IMR-90 (cell line): ENCODE data around the gene GLT1D1. TPM values are rescaled to one million over a fixed set of nuclear protein-coding genes. Genes with fewer than 3 reads are reported as not detected.

ENCODE experiments used
- ATAC-seq: fragments of 200-7000 bp; cut with Tn5 transposase; 2 replicates; pipeline ENCODE4 v1.9.1; 2020; ENCODE audit warnings: low read depth, mild to moderate bottlenecking, moderate library complexity
- BruUV-seq: library from RNA; stranded (reverse); fragments of 400-500 nt; replicated peaks from 2 replicates; lab custom pipeline; 2021; lab: Mats Ljungman, UMichigan
- CTCF ChIA-PET: fragments of 300-600 bp; formaldehyde crosslinking; extraction: SDS; loops from one replicate; lab custom pipeline; 2021; ENCODE audit warnings: antibody characterized with exemption; lab: Yijun Ruan, JAX
- POLR2A ChIA-PET: fragments of 300-600 bp; sonication (Branson Sonifier 250); formaldehyde crosslinking; loops from one replicate; lab custom pipeline; 2022; ENCODE audit warnings: antibody characterized with exemption; ENCODE audit not compliant: unreplicated experiment; lab: Charles Lee
- DNase-seq: peaks from one replicate; pipeline ENCODE4 v3.0.0; 2013
- H2AFZ ChIP-seq: replicated peaks from 2 replicates; pipeline ENCODE3; 2013; ENCODE audit warnings: low read length, mild to moderate bottlenecking; ENCODE audit not compliant: poor library complexity
- H2AK5ac ChIP-seq: 2 replicates; pipeline ENCODE4 v1.6.1; 2013; ENCODE audit warnings: low read depth, low read length, inconsistent platforms
- H2AK9ac ChIP-seq: replicated peaks from 2 replicates; pipeline ENCODE3; 2013; ENCODE audit warnings: mild to moderate bottlenecking, low read depth, low read length, moderate library complexity; ENCODE audit not compliant: poor library complexity
- H2BK120ac ChIP-seq: 2 replicates; pipeline ENCODE4 v1.6.1; 2013; ENCODE audit warnings: low read depth, low read length, inconsistent platforms
- H2BK15ac ChIP-seq: 3 replicates; pipeline ENCODE4 v1.6.1; 2013; ENCODE audit warnings: low read depth, low read length, inconsistent platforms
- H2BK20ac ChIP-seq: 2 replicates; pipeline ENCODE4 v1.6.1; 2013; ENCODE audit warnings: low read depth, mild to moderate bottlenecking, inconsistent platforms, low read length, moderate library complexity
- H2BK5ac ChIP-seq: 2 replicates; pipeline ENCODE4 v1.6.1; 2013; ENCODE audit warnings: mild to moderate bottlenecking, low read depth, low read length, inconsistent platforms; ENCODE audit not compliant: poor library complexity, severe bottlenecking
- H3K14ac ChIP-seq: replicated peaks from 2 replicates; pipeline ENCODE4 v1.6.1; 2013; ENCODE audit warnings: low read depth, low read length, inconsistent platforms
- H3K18ac ChIP-seq: 2 replicates; pipeline ENCODE4 v1.6.1; 2013; ENCODE audit warnings: low read depth, low read length, control low read depth
- H3K23ac ChIP-seq: 2 replicates; pipeline ENCODE4 v1.6.1; 2013; ENCODE audit warnings: low read depth, low read length, inconsistent platforms
- H3K27ac ChIP-seq: 2 replicates; pipeline ENCODE4 v1.5.1; 2013; ENCODE audit warnings: mild to moderate bottlenecking, control low read depth, low read length; ENCODE audit not compliant: insufficient read depth
- H3K27me3 ChIP-seq: 2 replicates; pipeline ENCODE4 v1.6.1; 2013; ENCODE audit warnings: low read length; ENCODE audit not compliant: control insufficient read depth, insufficient read depth
- H3K36me3 ChIP-seq: 2 replicates; pipeline ENCODE4 v1.6.1; 2013; ENCODE audit warnings: low read length, mixed read lengths; ENCODE audit not compliant: control insufficient read depth, insufficient read depth
- H3K4ac ChIP-seq: 2 replicates; pipeline ENCODE4 v1.6.1; 2013; ENCODE audit warnings: low read depth, low read length, inconsistent platforms
- H3K4me1 ChIP-seq: 2 replicates; pipeline ENCODE4 v1.6.1; 2013; ENCODE audit warnings: low read length, mixed read lengths; ENCODE audit not compliant: control insufficient read depth, insufficient read depth
- H3K4me2 ChIP-seq: 2 replicates; pipeline ENCODE4 v1.6.1; 2013; ENCODE audit warnings: low read depth, mild to moderate bottlenecking, control low read depth, low read length, moderate library complexity
- H3K4me3 ChIP-seq: 2 replicates; pipeline ENCODE4 v1.5.1; 2013; ENCODE audit warnings: low read depth, mild to moderate bottlenecking, control low read depth, low read length, moderate library complexity; ENCODE audit not compliant: insufficient read depth
- H3K56ac ChIP-seq: 2 replicates; pipeline ENCODE4 v1.6.1; 2013; ENCODE audit warnings: low read length, inconsistent platforms; ENCODE audit not compliant: insufficient read depth; ENCODE audit errors: extremely low read depth
- H3K79me1 ChIP-seq, 2 experiments: 2 replicates each; pipeline ENCODE4 v1.6.1; 2013; ENCODE audit warnings: low read length in 2 of 2, inconsistent platforms in 1 of 2, low read depth in 1 of 2
- H3K9ac ChIP-seq: 2 replicates; pipeline ENCODE4 v1.6.1; 2013; ENCODE audit warnings: low read depth, low read length, control low read depth
- H3K9me1 ChIP-seq: 2 replicates; pipeline ENCODE4 v1.6.1; 2013; ENCODE audit warnings: low read length, inconsistent platforms; ENCODE audit not compliant: insufficient read depth
- H3K9me3 ChIP-seq: 2 replicates; pipeline ENCODE4 v1.6.1; 2013; ENCODE audit warnings: low read length; ENCODE audit not compliant: control insufficient read depth, insufficient read depth
- H4K20me1 ChIP-seq: 2 replicates; pipeline ENCODE4 v1.6.1; 2013; ENCODE audit warnings: low read length, inconsistent platforms; ENCODE audit not compliant: insufficient read depth
- H4K5ac ChIP-seq: 2 replicates; pipeline ENCODE4 v1.6.1; 2013; ENCODE audit warnings: mild to moderate bottlenecking, low read depth, low read length, control low read depth
- H4K8ac ChIP-seq, 2 experiments: 2 replicates each; pipeline ENCODE4 v1.6.1; 2013; ENCODE audit warnings: low read depth in 2 of 2, low read length in 2 of 2, control low read depth in 1 of 2, inconsistent platforms in 1 of 2
- H4K91ac ChIP-seq: 2 replicates; pipeline ENCODE4 v1.6.1; 2013; ENCODE audit warnings: low read depth, low read length, inconsistent platforms; ENCODE audit not compliant: insufficient read depth
- BHLHE40 ChIP-seq: fragments of 150-350 bp; IDR thresholded peaks from 2 replicates; pipeline ENCODE4 v1.6.1; 2016; ENCODE audit warnings: mild to moderate bottlenecking, low read depth, low read length
- CEBPB ChIP-seq: IDR thresholded peaks from 2 replicates; pipeline ENCODE4 v1.6.1; 2012; ENCODE audit warnings: low read depth, low read length, improper control_type of control experiment
- CHD1 ChIP-seq: IDR thresholded peaks from 2 replicates; pipeline ENCODE4 v1.6.1; 2012; ENCODE audit warnings: low read depth, low read length, improper control_type of control experiment
- ELK1 ChIP-seq: fragments of 150-350 bp; IDR thresholded peaks from 2 replicates; pipeline ENCODE4 v1.6.1; 2016; ENCODE audit warnings: low read depth, mild to moderate bottlenecking, low read length, moderate library complexity, borderline replicate concordance
- FOS ChIP-seq: fragments of 150-350 bp; IDR thresholded peaks from 2 replicates; pipeline ENCODE4 v1.6.1; 2016; ENCODE audit warnings: low read depth, low read length
- MAFK ChIP-seq: IDR thresholded peaks from 2 replicates; pipeline ENCODE4 v1.6.1; 2012; ENCODE audit warnings: low read depth, low read length, improper control_type of control experiment
- MAZ ChIP-seq: IDR thresholded peaks from 2 replicates; pipeline ENCODE4 v1.6.1; 2012; ENCODE audit warnings: low read depth, mild to moderate bottlenecking, low read length, improper control_type of control experiment, moderate library complexity, borderline replicate concordance
- NFE2L2 ChIP-seq: fragments of 150-350 bp; IDR thresholded peaks from 2 replicates; pipeline ENCODE4 v1.6.1; 2016; ENCODE audit warnings: low read depth, mild to moderate bottlenecking, low read length
- RAD21 ChIP-seq: IDR thresholded peaks from 2 replicates; pipeline ENCODE4 v1.6.1; 2012; ENCODE audit warnings: low read length, improper control_type of control experiment
- RCOR1 ChIP-seq: IDR thresholded peaks from 2 replicates; pipeline ENCODE4 v1.6.1; 2012; ENCODE audit warnings: mild to moderate bottlenecking, low read length, improper control_type of control experiment; ENCODE audit not compliant: insufficient replicate concordance
- RFX5 ChIP-seq: IDR thresholded peaks from 2 replicates; pipeline ENCODE4 v1.8.0; 2012; ENCODE audit warnings: low read depth, mild to moderate bottlenecking, low read length, moderate library complexity
- USF2 ChIP-seq: fragments of 150-350 bp; IDR thresholded peaks from 2 replicates; pipeline ENCODE4 v1.6.1; 2017; ENCODE audit warnings: mild to moderate bottlenecking, antibody characterized with exemption, low read length, low read depth
- WGBS, 2 experiments: methylation state at CpG; one replicate each; pipeline versions ENCODE4 v1.1.5 to v1.1.7; 2013; ENCODE audit warnings: missing lambda C conversion rate in 2 of 2; ENCODE audit not compliant: insufficient read length in 1 of 2; ENCODE audit errors: extremely low coverage in 2 of 2; 5-methylcytosine and 5-hydroxymethylcytosine counted together
- dilution Hi-C: fragments of 300-500 bp; cut with HindIII; formaldehyde crosslinking; loops from one replicate; pipeline ENCODE4 v1.14.3; 2018; ENCODE audit warnings: low sequenced_read_pairs; ENCODE audit not compliant: unreplicated experiment
- in situ Hi-C: fragments of 300-500 bp; cut with MboI; formaldehyde crosslinking; loops from 3 replicates; pipeline ENCODE4 v1.14.3; 2019; ENCODE audit warnings: low sequenced_read_pairs, inconsistent platforms, mixed read lengths
- intact Hi-C: fragments of 100-400 bp; cut with micrococcal nuclease; formaldehyde crosslinking; loops from 2 replicates; pipeline ENCODE4 v1.10.0; 2022
- polyA plus RNA-seq, 3 experiments: library from polyadenylated mRNA; depleted of rRNA; stranded (reverse); fragments of >200 nt; gene quantifications; 2 replicates each; pipeline ENCODE4 v1.2.3, GENCODE V29; 2012; ENCODE audit warnings: low replicate concordance in 1 of 3
- total RNA-seq: library from RNA; depleted of rRNA; stranded (reverse); fragments of >200 nt; gene quantifications from 2 replicates; pipeline ENCODE4 v1.2.3, GENCODE V29; 2012

The GLT1D1 gene
- total and polyA plus RNA-seq, 2 of the 4 experiments (the other 2 are of a cell fraction): not detected

GRCh38 chr12:128850400-128850799 is 2.9 kb upstream of the GLT1D1 start:
- WGBS, 2 experiments: 33% methylated on average over 1 of the region's 3 CpGs; no CpG with 5 or more reads in 1 of the 2 experiments
- Histone ChIP-seq H2AK5ac (no peak overlapping the region), H3K36me3 (no peaks in the 10 kb centered on the region), H2BK5ac (no peak overlapping the region), H3K4me1 (no peaks in the 10 kb centered on the region), H2BK20ac (no peak overlapping the region), H3K14ac (no peak overlapping the region), H2AFZ (no peak overlapping the region), H3K9ac (no peak overlapping the region), H4K5ac (no peak overlapping the region), H3K79me1 (no peaks in the 10 kb centered on the region), H4K8ac (no peak overlapping the region), H3K27ac (no peak overlapping the region), H4K20me1 (no peaks in the 10 kb centered on the region), H3K23ac (no peak overlapping the region), H3K4ac (no peak overlapping the region), H3K18ac (no peak overlapping the region), H2BK120ac (no peak overlapping the region), H2BK15ac (no peak overlapping the region), H2AK9ac (no peak overlapping the region), H3K56ac (no peak overlapping the region), H4K91ac (no peak overlapping the region), H3K9me1 (no peaks in the 10 kb centered on the region), H3K27me3 (no peaks in the 10 kb centered on the region), H3K9me3 (no peaks in the 10 kb centered on the region; the same call in none of the 2 replicates), H3K4me2 (no peak overlapping the region), H3K4me3 (no peak overlapping the region)
- BruUV-seq: no TSS peak
- dilution Hi-C loops: no loop called here
- ChIA-PET CTCF (no interaction called here), POLR2A (no interaction called here)
- in situ Hi-C loops: no loop called here
- DNase-seq (no peak), ATAC-seq (no peak)
- intact Hi-C loops: no loop called here
- TF ChIP-seq RAD21: no peak
- no peak for TF ChIP-seq MAZ
- TF ChIP-seq FOS: no peak
- TF ChIP-seq RCOR1: no peak
- no peak for TF ChIP-seq NFE2L2
- TF ChIP-seq BHLHE40: no peak
- no peak for TF ChIP-seq CHD1
- TF ChIP-seq RFX5: no peak
- no peak for TF ChIP-seq CEBPB
- TF ChIP-seq USF2: no peak
- TF ChIP-seq ELK1: no peak
- TF ChIP-seq MAFK: no peak
